ENCODE results near the gene EPB41L3.
"Not testable (repeated sequence)": the region's sequence is repeated elsewhere in the genome, so short reads cannot be mapped to it uniquely, and the experiment has no call there.

EPB41L3 gene

DNA sequence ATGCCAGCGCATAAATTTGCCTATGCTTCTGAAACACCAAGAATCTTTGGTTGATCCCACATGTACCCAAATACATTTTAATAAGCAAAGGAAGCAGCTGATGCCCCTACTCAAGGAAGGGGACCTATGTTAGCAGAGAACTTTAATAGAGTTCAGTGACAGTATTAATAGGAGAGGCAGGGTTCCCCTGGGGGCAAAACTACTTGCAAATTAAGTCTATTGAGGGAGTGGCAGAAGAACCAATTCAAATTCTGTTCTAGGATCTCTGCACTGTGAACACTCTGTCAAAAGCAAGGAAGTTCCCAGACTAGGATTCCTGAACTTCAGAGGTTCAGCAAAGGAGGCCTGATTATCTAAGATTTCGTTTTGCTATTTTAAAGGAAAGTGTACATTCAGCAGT lies 47.5 kb downstream of the EPB41L3 start:
- DNase-seq (ENCODE audit: low spot score): no peak

DNA sequence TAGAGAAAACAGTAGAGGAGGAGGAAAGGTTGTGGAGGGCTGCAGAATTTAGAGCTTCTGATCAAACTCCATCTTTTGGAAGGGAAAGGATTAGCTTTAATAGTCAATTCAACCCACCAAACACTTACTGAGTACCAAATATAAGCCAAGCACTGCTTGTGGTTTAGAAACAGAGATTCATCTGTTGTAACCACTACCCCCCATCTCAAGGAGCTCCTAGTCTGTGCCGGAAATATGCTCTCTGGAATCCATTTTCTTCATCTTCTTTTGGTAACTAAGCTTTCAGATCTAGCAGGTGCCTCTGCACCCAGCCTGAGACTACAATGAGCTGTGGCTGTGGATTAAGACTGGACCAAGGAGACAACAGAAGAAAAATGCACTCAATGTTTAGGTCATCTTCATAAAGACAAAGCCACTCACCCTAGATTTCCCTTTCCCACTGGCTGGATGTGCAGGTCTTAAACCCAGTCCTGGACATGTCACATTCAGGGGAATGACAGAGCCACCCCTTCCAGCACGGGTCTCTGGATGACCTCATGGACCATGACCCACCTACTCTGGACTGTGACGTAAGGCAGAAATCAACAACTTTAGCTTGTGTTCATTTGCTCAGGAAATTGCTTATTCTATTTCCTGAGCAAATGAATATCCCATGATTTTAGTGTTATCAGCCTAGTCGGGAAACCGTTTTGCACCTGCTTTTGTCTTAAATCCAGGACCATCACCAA lies 52.9 kb downstream of the EPB41L3 start:
- no peak for DNase-seq (ENCODE audit: low spot score)

DNA sequence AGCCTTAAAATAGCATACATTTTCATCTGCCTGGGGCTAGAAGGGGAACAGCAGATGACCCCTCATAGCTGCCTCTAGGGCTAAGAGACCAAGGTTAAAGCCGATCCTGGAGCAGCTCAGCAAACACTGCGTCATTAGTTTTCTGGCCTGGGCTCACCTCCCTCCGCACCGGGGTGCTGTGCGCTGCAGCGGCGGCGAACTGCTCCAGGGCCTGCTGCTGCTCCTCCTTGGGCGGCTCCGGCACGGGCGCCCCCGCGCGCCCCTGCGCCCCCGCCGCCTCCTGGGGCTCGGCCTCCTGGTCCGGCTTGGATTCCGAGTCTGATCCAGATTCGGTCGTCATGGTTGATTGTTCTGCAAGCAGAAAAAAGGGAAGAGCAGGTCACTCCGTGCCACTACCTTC lies 55.0 kb downstream of the EPB41L3 start:
- no peak for DNase-seq (ENCODE audit: low spot score)

DNA sequence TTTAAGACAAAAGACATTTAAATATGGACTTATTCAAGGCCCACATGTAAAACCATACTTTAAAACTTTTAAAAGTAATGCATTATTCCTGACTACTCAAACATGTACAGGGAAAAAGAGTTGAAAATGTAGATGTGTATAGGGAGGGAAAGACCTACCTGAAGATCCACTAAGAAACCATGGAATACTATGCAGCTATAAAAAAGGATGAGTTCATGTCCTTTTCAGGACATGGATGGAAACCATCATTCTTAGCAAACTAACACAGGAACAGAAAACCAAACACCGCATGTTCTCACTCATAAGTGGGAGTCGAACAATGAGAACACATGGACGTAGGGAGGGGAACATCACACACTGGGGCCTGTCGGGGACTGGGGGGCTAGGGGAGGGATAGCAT lies 55.8 kb downstream of the EPB41L3 start:
- not testable (repeated sequence) for DNase-seq (ENCODE audit: low spot score)

DNA sequence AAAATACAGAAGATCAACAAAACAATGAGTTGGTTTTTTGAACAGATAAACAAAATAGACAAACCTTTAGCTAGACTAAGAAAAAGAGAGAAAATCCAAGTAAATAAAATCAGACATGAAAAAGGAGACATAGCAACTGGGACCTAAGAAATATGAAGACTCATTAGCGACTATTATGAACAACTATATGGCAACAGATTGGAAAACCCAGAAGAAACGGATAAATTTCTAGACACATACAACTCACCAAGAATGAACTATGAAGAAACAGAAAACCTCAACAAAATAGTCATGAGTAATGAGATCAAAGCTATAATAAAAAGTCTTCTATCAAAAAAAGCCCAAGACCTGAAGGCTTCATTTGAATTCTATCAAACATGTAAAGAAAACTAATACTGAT lies 59.3 kb downstream of the EPB41L3 start:
- DNase-seq (ENCODE audit: low spot score): no peak

DNA sequence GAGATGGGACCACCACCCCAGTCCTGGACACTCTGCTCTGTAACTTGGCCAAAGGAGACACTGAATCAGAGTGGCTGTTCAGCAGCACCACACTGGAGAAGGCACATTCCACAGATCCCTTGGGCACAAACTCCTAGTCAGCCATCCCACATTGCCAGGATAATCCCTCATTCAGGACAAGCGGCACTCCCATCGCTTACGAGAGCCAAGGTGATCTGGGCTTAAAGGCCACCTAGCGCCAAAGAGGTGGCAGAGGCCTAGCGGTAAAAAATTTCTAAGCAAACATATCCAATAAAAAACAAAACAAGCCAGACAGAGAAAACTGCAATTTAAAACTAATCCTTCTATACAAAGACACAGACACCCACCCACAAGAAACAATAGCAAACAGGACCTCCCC lies 62.2 kb downstream of the EPB41L3 start:
- DNase-seq (ENCODE audit: low spot score): no peak

DNA sequence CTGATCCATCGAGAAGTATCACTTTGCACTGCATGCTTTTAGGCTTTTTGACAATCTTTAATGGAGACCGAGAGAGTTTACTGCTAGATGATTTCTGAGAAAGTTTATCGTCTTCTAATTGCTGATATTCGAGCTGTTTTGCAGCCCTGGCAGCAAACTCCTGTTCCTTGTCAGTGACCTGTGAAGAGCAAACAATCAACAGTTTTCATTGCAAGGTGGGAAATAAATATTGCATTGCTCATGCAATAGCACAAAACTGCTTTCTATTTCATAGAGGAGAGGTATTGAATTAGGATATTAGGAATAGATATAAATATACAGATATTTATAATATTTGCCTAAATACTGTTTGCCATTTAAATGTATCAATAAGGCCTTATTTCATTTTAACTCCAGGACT lies 65.5 kb downstream of the EPB41L3 start:
- DNase-seq (ENCODE audit: low spot score): no peak

DNA sequence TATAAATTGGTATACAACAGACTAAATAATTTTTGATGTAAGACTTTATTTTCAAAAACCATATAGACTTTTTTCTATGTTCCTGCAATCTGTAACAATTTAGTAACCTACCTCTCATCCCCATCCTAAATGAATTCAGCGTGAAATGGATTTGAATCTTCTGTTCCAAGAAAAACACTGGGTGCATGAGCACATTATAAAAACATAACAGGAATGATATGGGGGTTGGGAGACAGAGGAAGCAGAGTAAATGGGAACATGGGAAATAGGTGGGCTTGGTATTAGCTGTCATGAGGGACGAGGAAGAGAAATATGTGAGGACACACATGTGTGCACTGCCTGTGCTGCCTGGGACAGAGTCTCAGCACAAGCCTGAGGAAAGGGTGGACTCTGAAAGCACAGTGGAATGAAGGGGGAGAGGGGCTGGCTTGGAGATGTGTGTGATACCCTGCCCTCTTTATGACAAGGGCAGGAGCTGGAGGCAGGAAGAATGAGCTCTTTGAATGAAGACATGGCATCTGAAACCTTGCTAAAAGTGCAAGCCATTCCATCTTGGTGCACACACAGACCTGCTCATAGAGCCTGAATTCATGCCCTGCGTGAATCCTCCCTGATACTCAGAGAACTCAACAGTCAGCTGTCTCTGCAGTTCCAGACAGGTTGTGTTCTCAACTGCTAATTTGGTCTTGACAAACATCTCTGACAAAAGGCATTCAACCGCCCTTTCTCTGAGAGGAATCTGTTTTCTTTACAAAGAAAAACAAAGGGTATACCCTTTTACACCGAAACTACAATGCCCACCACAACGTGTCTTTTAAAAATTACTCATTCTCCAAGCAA lies 66.6 kb downstream of the EPB41L3 start:
- no peak for DNase-seq (ENCODE audit: low spot score)

DNA sequence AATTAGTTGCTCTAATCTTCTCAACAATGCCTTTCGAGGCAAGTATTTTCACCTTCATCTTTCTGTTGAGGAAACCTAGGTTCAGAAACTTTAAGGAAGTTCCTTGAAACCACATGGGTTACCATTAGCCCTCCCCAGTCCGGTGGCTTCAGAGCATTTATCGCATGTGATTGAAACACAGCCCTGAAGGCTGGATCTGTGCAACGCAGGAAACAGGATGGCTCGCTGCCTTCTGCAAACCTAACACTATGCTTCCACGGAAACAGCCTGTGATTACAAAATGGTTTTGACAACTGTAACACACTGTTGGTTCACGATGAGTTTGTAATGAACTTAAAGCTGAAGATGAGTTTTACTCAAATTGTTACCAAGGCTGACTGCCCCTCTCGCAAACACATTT lies 68.5 kb downstream of the EPB41L3 start:
- no peak for DNase-seq (ENCODE audit: low spot score)

DNA sequence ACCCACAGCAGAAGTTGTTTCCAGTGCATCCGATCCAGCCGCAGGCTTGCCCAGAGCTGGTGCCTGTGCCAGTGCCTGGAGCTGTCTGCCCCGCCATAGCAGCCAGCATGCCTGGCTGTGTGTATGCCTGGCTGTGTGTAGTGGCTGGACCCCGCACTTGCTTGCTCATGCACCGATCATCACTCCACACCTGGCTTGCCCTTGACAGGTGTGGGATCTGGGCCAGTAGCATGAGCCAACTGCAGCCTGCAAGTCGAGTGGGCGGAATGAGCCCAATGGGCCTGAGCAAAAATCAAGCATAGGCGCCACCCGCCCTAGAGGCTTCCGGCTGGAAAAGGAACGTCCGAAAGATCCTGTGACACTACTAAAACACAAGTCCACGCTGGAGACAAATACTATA lies 74.5 kb downstream of the EPB41L3 start:
- DNase-seq (ENCODE audit: low spot score): no peak

DNA sequence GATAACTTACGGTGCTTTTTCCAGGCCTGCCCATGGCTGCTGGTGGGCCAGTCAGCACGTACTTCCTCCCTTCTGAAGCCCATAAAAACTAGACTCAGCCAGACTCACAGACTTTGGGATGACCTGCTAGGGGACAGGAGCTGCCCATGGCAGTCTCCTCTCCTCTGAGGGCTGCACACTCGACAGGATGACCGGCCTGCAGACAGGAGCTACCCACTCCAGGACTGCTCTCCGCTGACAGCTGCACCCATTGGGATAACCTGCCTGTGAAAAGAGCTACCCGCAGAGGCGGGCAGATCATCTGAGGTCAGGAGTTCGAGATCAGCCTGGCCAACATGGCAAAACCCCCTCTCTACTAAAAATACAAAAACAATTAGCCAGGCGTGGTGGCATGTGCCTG lies 75.4 kb downstream of the EPB41L3 start:
- DNase-seq (ENCODE audit: low spot score): no peak

DNA sequence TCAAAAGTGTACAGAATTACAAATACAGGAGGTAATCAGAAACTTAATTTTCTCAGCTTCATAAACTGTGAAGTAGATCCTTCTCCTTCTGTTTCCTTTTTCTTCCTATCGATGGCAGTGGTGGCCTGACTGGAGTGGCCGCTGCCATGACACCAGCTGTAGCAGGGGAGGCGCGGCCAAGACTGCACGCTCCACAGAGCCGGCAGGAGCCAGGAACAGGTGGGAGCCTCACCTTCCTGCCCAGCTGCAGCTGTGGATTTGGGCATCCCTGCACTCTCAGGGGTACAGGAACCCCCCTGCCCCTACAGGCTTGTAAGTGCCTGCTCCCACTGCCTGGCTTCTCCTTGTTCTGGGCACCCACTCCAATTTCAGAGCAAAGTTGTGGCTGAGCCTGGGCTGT lies 76.1 kb downstream of the EPB41L3 start:
- DNase-seq (ENCODE audit: low spot score): no peak

DNA sequence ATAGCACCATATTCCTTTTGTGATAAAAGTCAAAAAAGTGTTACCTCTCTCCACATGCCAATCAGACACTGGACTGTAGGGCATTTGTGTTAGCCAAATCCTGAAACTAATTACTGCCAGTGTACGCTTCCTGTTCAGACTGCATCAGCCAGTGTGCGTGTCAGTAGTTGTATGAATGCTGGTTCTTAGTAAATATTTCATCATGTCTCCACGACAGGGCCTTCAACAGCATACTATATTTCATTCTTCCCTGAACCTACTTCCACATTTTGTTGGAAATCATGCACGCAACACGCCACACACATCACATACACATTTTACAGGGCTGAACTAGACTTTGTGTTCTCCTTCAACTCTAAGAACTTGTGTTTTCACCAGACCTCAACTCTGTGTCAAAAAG lies 77.5 kb downstream of the EPB41L3 start:
- DNase-seq (ENCODE audit: low spot score): no peak

DNA sequence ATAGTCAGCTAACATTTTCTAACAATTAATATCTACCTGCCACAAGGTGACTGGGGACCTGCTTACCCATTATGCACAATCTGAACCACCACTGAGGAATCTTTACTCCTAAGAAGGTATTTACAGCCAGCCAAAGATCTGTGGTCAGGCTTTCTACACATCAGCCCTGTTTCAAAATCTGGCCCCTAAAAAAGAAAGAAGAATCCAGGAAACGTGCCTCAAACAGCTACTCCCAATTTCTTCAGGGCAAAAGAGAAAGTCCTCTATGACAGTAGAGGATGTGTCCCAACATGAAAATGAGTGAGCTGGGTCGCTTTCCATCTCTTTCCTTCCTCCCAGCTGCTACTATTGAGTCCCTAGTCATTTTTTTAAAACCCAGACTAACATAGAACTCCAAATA lies 79.5 kb downstream of the EPB41L3 start:
- no peak for DNase-seq (ENCODE audit: low spot score)

DNA sequence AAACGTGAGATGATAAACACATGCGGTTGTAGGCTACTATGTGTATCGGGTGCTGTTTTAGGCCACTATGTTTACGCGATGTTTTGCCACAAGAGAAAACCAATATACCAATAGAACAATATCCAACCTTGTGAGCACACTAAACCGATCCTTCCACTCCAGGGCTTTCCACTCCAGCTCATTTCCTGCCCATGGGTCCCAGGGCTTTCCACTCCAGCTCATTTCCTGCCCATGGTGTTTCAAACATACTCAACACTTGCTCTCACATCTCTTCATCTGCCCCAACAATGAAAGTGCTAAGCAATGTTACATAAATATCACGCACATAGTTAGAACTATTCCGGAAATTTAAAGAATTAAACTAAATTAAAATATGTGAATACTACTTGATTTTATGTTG lies 80.0 kb downstream of the EPB41L3 start:
- DNase-seq (ENCODE audit: low spot score): no peak

DNA sequence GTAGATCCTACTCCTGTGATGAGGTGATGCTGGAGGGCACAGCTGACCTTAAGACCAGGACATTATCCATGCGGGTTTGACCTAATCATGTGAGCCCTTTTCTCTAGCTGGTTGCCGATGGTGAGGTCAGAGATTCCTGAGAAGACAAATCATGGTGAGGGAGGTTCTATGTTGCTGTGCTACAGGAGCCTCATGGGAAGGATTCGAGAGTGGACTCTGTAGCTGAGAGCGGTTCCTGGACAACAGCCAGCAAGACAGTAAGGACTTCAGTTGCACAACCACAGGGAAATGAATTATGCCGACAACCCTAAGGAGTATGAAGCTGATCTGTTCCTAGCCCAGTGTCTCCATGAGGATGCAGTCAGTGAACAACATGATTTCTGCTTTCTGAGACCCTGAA lies 80.4 kb downstream of the EPB41L3 start:
- no peak for DNase-seq (ENCODE audit: low spot score)

DNA sequence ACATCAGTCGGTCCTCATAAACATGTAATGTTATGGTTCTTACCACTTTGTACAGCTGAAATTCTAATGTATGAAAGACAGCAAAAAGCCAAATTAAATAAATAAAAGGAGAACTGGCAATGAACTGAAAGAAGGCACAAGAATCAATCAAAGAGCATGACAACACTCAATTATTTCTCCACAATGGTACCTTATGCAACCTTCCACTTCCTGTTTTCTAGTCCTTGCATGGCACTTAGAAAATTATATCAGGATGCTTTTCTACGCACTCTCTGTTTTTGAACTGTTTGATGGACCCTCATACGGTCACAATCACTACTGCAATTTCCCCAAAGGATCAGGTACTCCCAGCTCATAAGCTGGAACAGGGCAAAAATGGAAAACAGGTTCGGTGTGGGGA lies 81.6 kb downstream of the EPB41L3 start:
- no peak for DNase-seq (ENCODE audit: low spot score)

DNA sequence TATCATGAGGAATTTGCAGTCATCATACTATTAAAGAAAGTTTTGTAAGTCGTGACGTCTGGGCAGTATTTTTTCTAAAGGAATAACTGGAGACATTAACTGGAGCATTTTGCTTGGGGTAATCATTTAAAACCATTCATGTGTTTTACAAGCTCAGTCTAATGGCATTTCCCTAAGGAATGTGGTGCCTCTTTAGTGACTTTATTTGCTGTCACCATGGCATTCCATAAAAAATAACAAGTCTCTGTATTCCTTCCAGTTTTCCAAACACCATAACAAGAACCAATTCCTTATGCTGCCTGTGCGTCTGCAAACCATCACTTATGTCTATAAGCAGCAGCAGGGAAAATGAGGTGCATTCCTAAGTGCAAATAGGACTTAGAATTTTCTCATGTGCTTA lies 82.8 kb downstream of the EPB41L3 start:
- DNase-seq (ENCODE audit: low spot score): no peak

DNA sequence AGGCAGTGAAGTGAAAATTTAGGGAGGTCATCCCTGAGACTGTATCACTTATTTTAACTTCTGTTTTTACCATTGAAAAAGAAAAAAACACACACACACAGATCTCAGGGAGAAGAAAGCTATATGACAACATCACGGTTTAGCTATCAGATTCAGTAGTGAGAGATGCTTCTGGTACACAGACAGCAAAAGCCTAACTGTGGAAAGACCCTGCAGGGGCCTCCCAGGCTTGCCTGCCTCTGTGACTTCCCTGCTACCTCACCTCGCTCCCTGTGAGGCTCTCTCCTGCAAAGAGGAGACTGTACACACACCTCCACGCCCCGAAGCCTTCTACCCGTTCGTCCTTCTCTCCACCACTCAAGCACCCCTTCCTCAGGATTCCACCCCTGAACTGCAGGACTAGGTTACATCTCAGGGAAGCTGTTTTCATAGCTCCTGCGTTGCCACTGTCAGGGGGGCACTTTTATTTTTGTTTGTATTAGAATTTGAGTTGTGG lies 86.3 kb downstream of the EPB41L3 start:
- DNase-seq (ENCODE audit: low spot score): no peak

DNA sequence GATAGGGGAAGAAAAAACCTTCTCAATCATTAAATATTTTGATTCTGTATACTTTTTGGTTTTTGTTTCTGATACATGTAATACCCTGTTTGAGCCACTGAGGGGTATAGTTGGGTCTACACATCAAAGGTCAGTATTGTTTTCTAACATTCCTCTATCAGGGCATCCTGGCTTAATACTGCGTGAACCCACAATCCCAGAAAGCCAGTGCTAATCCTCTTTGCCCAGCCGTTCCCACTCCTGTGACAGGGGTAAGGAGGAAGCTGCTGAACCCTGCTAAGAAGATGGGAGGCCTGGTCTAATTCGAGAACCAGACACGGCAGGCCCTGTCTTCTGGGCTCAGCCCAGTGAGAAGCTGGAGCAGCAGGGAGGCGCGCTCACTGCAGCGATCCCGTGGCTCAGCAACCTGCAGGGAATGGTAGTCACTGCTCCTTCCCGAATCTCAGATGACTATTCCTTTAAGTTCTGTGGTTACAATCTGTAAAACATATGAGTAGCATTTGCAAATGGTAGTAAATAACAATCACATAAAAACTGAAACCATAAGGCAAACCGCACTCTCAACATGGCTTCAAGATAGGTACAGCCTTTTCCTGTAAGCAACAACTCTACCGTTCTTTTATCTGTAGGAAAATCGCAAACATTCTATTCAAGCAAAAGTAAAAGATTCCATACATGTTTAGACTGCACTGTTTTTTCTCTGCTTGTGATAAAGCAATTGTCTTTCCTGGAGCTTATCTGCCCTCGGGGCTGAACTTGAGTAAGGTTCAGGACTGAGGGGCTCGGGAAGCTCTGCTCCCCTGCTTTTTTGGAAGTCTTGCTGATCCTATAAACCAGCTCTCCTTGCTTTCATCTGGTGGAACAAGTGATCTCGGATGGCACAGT lies 87.0 kb downstream of the EPB41L3 start:
- no peak for DNase-seq (ENCODE audit: low spot score)

DNA sequence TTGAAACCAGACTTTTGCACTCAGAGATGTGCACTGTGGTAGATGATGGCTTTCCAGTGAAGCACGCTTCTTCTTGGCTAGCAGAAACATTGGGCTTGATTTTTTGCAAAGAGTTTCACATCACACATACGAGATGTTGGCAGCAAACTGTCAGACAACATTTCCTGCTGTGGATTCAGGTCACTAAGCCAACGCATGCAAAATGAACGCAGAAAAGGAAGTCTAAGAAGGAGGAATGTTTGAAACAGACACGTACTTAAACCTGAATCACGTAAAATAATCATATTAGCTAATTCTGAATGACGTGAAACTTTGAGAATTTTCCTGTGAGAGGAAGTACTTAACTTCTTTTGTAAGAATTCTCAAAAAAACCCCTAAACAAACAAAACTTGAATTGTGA lies 88.1 kb downstream of the EPB41L3 start:
- DNase-seq (ENCODE audit: low spot score): no peak

DNA sequence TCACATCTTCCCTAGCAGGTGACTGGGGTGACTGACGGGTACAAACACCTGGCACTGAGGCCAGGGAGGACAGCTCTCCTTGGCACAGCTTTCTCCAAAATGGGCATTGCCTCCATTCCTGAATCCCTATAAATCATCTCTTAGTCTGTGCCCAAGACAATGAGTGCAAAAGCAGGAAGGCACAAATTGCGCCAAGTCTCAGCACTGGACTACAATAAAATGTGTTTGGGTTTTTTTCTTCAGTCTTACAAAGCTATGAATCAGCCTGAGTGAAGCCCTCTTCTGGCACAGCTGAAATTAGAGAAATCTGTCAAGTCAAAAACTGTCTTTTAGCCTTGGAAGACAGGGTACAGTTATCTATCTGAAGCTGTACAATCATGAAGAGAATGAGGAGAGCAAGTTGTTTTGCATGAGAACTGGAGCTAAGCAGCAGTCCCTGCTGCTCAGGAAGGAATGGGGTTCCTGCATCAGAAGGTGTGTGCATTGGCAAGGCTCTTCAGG lies 90.8 kb downstream of the EPB41L3 start:
- DNase-seq (ENCODE audit: low spot score): no peak

All from AG08396 (cell line).